HL-60 (cell line): Measurements from ENCODE around the gene ITPR3.

ENCODE experiments used
- CTCF ChIP-seq: IDR thresholded peaks from one replicate; pipeline ENCODE4 v1.5.1; 2011; ENCODE audit warnings: low read length, control low read depth, inconsistent platforms; ENCODE audit not compliant: insufficient read depth
- GABPA ChIP-seq: IDR thresholded peaks from 2 replicates; pipeline ENCODE4 v1.6.1; 2012; ENCODE audit warnings: low read depth
- POLR2AphosphoS5 ChIP-seq: IDR thresholded peaks from 2 replicates; pipeline ENCODE4 v1.6.1; 2012; ENCODE audit warnings: low read depth
- REST ChIP-seq: IDR thresholded peaks from 2 replicates; pipeline ENCODE4 v1.6.1; 2012; ENCODE audit warnings: low read depth; ENCODE audit not compliant: insufficient replicate concordance
- SPI1 ChIP-seq: IDR thresholded peaks from 2 replicates; pipeline ENCODE4 v1.6.1; 2012; ENCODE audit warnings: low read depth, mild to moderate bottlenecking, borderline replicate concordance

- TF ChIP-seq CTCF (no peak), POLR2AphosphoS5 (no peak), SPI1 (no peak), GABPA (no peak), REST (no peak)
These were observed 109.9 kb downstream of the ITPR3 start for GRCh38 chr6:33731035-33731434.
